ENCODE measurements around the gene MICAL2. TPM values are rescaled to one million over a fixed set of nuclear protein-coding genes. Genes with fewer than 3 reads are reported as not detected.

MICAL2 gene
- polyA plus RNA-seq, 1 experiment = 135 TPM

DNA sequence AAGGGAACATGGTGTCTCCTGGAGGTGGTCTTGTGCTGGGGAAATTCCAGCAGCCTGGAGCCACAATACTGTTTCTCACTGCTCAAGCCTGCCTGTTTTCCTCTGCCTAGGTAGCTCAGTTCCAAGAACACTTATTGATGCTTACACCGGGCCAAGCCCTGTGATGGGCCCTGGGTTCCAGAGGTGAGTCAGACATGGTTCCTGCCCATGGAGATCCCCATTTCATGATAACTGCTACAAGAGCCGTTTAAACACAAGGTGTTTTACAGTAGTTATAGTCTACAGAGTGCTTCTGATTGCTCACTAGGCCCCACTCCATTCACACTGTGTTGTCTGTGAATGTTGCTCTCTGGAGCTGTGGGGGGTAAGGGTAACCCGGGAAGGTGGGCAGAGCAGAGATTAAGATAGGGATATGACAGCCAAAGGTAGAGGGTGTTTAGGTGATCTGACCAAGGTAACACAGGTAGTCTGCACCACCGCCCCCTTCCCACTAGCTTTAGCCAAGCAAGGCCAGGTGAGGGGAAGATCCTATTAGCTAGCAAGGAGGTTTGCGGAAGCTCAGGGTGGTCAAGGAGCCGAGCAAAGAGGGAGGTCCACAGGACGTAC lies 696 bp upstream of the MICAL2 start:
- POLR2A ChIA-PET = interaction anchor here (1.0 kb wide), 1 partner anchor 9 kb away, joined by 3 read pairs; no protein-coding TSS in a partner anchor
- no peak for DNase-seq (ENCODE audit: low read depth)
- TF ChIP-seq, protein P1, sequence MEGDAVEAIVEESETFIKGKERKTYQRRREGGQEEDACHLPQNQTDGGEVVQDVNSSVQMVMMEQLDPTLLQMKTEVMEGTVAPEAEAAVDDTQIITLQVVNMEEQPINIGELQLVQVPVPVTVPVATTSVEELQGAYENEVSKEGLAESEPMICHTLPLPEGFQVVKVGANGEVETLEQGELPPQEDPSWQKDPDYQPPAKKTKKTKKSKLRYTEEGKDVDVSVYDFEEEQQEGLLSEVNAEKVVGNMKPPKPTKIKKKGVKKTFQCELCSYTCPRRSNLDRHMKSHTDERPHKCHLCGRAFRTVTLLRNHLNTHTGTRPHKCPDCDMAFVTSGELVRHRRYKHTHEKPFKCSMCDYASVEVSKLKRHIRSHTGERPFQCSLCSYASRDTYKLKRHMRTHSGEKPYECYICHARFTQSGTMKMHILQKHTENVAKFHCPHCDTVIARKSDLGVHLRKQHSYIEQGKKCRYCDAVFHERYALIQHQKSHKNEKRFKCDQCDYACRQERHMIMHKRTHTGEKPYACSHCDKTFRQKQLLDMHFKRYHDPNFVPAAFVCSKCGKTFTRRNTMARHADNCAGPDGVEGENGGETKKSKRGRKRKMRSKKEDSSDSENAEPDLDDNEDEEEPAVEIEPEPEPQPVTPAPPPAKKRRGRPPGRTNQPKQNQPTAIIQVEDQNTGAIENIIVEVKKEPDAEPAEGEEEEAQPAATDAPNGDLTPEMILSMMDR (IDR thresholded peaks at IDR 0.05; ENCODE audit: insufficient read depth, low read depth, low read length) = no peak
- Histone ChIP-seq H3K27me3 (ENCODE audit: control insufficient read depth, insufficient read depth, low read length) (no peaks in the 10 kb centered on the region), H3K36me3 (ENCODE audit: control insufficient read depth, insufficient read depth, low read length) (no peaks in the 10 kb centered on the region), H3K4me3 (ENCODE audit: low read depth, low read length) (peak overlapping the region; percentile 73)
- CTCF ChIA-PET = interaction anchor here (0.9 kb wide), 3 partner anchors 48 to 127 kb away, joined by 3 read pairs; no protein-coding TSS in a partner anchor

- CTCF ChIA-PET = interaction anchor here (1.1 kb wide), 1 partner anchor 24 kb away, joined by 3 read pairs; no protein-coding TSS in a partner anchor
- TF ChIP-seq, protein P1 (IDR thresholded peaks at IDR 0.05; ENCODE audit: insufficient read depth, low read depth, low read length) = no peak
- no peaks in the 10 kb centered on the region for H3K36me3 ChIP-seq (ENCODE audit: control insufficient read depth, insufficient read depth, low read length)
- H3K4me3 ChIP-seq (ENCODE audit: low read depth, low read length) = peak overlapping the region; percentile 73
- no peak for DNase-seq (ENCODE audit: low read depth)
- POLR2A ChIA-PET = interaction anchor here (0.8 to 1.0 kb wide), 2 partner anchors 8 to 22 kb away, joined by 3 to 6 read pairs; no protein-coding TSS in a partner anchor
- no peaks in the 10 kb centered on the region for H3K27me3 ChIP-seq (ENCODE audit: control insufficient read depth, insufficient read depth, low read length)
These were observed 541 bp downstream of the MICAL2 start for GRCh38 chr11:12110714-12111548.

DNA sequence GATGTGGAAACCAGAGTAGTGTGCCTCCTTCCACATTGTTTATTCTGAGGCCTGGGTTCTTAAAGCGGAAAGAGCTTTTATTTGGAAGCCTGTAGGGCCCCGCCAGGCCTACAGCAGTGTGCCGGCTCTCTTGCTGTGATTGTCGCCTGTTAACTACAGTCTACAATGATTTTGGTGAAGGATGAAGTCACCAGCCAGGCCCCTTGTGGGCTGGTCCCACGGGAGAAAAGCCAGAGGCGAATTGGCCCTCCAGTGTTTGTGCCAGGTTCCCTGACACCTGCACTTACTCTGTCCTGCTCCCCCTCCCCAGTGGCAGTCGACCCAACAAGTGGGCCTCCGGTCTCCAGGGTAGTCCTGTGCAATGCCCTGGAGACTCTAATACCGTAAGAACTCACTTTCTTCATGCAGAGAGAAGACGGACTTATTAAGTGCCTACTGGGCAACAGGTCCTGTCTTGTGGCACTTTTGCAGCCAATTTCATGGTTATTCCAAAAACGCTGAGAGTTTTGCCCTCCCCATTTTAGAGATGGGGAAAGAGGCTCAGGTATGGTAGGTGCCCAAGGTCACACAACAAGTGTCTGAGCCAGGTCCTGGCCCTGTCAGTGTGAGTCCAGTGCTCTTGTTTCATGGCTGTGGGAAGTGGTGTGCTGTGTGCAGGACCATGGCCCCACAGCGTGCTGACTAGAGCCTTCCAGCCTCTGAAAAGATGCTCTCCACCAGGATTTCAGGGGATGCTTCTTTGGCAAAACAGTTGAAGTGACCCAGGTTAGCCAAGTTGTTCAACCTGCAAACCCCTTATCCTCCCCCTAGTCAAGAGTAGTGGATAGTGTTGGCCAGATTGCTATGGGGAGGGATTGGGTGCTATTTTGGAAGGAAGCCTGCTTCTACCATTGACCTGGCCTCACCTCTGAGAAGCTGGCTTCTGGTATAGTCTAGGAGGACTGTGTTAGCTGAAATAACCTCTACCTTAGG lies 1.4 kb downstream of the MICAL2 start:
- Histone ChIP-seq H3K27me3 (ENCODE audit: control insufficient read depth, insufficient read depth, low read length) (no peaks in the 10 kb centered on the region), H3K4me3 (ENCODE audit: low read depth, low read length) (peak overlapping the region; percentile 73), H3K36me3 (ENCODE audit: control insufficient read depth, insufficient read depth, low read length) (no peaks in the 10 kb centered on the region)
- ChIA-PET CTCF (no interaction called here), POLR2A (no interaction called here)
- no peak for DNase-seq (ENCODE audit: low read depth)
- TF ChIP-seq, protein P1 (IDR thresholded peaks at IDR 0.05; ENCODE audit: insufficient read depth, low read depth, low read length) = no peak

GRCh38 chr11:12112750-12113149 lies 2.4 kb downstream of the MICAL2 start:
- H3K36me3 ChIP-seq (ENCODE audit: control insufficient read depth, insufficient read depth, low read length) = no peaks in the 10 kb centered on the region
- no peak overlapping the region for H3K4me3 ChIP-seq (ENCODE audit: low read depth, low read length)
- DNase-seq (ENCODE audit: low read depth) = no peak
- ChIA-PET POLR2A (no interaction called here), CTCF (no interaction called here)
- TF ChIP-seq, protein P1 (IDR thresholded peaks at IDR 0.05; ENCODE audit: insufficient read depth, low read depth, low read length) = no peak
- H3K27me3 ChIP-seq (ENCODE audit: control insufficient read depth, insufficient read depth, low read length) = no peaks in the 10 kb centered on the region

Data from BJ (cell line).